HG03095 (cell line): ENCODE results near the gene RPL13A.
A peak's percentile ranks its signal among the peaks of the same experiment; 100 is the strongest.
"Not testable (repeated sequence)": the region's sequence is repeated elsewhere in the genome, so short reads cannot be mapped to it uniquely, and the experiment has no call there.

Experiments
- ATAC-seq: cut with Tn5 transposase; IDR thresholded peaks from one replicate; pipeline ENCODE4 v1.9.1; 2021; ENCODE audit warnings: moderate library complexity; ENCODE audit not compliant: unreplicated experiment

RPL13A gene

GRCh38 chr19:49455773-49456172 is 31.6 kb upstream of the RPL13A start:
- ATAC-seq = no peak

GRCh38 chr19:49456326-49456725 is 31.1 kb upstream of the RPL13A start:
- no peak for ATAC-seq

DNA sequence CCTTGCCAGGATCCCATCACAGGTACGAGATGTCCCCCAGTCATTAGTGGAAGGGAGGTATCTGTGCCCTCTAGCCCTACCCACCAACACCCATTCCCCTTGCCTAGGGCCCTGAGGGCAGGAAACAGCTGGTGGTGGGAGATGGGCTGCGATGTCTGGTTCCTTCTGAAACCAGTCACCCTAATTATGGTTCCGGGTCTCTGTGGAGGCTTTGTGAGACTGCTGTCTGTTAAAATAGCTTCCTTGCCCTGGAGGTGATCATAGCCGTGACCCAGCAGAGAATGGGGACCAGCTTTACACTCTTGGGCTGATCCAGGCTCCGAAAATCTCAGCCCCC is 28.9 kb upstream of the RPL13A start:
- ATAC-seq = no peak

DNA sequence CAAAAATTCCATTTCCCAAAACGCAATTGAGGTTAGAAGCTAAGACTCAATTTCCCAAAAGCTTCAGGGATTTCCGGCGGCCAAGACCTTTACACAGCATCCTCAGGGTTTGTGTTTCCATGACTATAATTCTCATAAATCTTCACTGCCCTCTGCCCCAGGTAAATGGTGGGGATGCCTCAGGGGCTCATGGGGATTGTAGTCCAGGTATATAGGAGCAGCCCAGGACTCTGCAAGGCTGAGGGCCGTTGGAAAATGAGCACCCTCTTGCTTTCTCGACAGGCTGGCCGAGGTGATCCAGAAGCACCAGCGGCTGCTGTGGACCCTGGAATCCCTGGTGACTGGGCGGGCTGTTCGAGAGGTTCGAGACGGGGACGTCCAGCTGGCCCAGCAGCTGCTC is 28.0 kb upstream of the RPL13A start:
- ATAC-seq = no peak

DNA sequence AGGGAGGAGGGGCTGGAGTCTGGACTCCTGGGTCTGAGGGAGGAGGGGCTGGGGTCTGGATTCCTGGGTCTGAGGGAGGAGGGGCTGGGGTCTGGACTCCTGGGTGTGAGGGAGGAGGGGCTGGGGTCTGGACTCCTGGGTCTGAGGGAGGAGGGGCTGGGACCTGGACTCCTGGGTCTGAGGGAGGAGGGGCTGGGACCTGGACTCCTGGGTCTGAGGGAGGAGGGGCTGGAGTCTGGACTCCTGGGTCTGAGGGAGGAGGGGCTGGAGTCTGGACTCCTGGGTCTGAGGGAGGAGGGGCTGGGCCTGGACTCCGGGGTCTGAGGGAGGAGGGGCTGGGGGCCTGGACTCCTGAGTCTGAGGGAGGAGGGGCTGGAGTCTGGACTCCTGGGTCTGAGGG is 26.3 kb upstream of the RPL13A start:
- not testable (repeated sequence) for ATAC-seq

DNA sequence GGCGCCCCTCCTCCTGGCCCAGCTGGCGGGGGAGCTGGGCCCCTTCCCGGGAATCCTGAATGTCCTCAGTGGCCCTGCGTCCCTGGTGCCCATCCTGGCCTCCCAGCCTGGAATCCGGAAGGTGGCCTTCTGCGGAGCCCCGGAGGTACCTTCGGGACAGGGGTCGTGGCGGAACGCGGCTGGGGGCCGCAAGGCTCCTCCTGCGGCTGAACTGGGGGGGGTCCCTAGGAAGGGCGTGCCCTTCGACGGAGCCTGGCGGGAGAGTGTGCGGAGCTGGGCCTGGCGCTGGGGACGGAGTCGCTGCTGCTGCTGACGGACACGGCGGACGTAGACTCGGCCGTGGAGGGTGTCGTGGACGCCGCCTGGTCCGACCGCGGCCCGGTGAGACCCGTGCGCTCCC is 25.8 kb upstream of the RPL13A start:
- no peak for ATAC-seq

GRCh38 chr19:49462492-49462891 is 24.9 kb upstream of the RPL13A start:
- no peak for ATAC-seq

DNA sequence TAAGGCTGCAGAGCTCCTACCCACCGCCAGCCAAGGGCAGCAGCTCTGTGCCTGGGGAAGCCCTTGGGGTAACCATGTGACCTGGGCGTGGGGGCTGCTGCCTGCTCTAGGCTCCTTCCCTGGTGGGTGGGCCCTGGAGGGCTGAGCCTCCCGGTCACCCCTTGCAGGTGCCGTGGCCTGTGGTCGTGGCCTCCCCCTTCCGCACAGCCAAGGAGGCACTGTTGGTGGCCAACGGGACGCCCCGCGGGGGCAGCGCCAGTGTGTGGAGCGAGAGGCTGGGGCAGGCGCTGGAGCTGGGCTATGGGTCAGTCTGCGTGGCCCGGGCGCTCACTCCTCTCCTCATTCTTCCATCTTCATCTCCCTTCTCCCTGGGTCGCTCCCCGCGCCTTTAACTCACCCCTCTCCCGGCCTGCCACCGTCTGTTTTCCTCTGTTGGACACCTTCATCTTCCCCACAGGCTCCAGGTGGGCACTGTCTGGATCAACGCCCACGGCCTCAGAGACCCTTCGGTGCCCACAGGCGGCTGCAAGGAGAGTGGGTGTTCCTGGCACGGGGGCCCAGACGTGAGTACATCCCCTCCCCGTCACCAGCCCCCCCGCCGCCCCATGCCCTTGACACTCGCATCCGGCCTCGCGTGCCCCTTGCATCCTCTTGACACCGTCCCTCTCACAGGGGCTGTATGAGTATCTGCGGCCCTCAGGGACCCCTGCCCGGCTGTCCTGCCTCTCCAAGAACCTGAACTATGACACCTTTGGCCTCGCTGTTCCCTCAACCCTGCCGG is 23.3 kb upstream of the RPL13A start:
- ATAC-seq = no peak

DNA sequence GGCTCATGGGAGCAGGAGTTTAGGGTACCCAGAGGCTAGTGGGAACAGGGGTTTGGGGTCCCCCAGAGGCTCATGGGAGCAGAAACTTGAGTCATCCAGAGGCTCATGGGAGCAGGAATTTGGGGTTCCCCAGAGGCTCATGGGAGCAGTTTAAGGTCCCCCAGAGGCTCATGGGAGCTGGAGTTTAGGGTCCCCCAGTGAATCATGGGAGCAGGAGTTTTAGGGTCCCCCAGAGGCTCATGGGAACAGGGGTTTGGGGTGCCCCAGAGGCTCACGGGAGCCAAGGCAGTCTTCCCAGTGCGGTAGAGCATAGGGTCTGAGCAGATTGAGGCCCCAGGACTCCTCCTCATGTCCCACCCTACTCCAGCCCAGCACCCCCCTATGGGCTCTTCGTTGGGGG is 22.0 kb upstream of the RPL13A start:
- no peak for ATAC-seq

GRCh38 chr19:49468199-49468598 is 19.2 kb upstream of the RPL13A start:
- no peak for ATAC-seq

DNA sequence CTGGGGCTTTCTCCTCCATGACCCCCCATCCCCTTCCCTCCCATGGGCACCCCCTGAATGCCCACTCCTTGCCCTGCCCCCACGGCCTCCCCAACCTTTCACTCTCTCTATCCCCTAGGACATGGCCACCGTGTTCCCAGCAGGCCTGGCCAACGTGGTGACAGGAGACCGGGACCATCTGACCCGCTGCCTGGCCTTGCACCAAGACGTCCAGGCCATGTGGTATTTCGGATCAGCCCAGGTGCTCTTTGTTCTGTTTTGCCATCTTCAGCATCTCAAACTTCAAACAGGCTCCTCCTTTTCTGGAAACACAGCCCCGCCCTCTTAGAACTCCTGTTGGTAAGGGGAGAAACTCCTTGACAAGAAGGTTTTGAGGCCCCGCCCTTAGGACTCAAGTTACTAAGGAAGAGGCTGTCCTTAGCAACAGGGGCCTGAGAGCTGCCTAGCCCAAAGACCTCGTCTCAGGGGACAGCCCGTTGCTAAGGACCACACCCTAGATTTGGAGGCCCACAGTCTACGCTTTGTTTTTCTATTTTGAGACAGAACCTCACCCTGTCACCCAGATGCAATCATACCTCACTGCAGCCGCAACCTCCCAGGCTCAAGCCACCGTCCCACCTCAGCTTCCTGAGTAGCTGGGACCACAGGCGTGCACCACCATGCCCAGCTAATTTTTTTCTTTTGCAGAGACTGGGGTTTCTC is 18.5 kb upstream of the RPL13A start:
- peak; percentile 45 for ATAC-seq

DNA sequence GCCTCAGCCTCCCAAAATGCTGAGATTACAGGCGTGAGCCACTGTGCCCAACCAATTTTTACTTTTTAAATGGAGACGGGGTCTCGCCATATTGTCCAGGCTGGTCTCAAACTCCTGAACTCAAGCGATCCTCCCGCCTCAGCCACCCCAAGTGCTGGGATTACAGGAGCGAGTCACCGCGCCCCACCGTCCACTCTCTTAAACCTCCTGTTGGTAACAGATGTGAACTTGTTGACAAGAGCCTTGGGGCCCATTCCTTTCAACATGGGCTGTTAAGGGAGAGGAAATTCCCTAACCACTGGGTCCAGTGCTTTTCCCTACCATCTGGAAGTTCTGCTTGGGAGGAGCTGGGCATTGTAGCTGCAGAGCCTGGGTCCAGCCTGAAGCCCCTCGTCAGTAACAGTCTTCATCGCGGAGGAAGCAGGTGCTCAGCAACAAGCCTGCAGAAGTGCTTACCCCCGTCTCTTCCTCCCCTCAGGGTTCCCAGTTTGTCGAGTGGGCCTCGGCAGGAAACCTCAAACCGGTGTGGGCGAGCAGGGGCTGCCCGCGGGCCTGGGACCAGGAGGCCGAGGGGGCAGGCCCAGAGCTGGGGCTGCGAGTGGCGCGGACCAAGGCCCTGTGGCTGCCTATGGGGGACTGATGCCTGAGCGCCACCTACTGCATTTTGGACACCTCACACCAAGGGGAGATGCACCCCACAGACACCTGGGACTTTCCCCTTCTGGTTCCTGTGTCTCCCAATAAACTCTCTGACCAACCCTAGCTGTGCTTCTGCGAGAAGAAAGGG is 17.4 kb upstream of the RPL13A start:
- no peak for ATAC-seq

DNA sequence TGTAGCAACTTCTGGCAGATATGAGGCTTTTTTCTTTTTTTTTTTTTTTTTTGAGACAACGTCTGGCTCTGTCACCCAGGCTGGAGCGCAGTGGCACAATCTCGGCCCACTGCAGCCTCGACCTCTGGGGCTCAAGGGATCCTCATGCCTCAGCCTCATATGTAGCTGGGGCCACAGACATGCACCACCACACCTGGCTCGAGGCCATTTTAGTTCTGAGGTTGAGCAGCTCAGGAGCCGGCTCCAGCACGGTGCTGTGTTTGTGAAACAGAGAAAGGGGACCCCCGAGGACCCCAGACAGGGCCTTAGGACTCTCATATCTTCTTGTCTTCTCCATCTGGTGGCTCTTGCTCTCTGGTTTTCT is 16.8 kb upstream of the RPL13A start:
- ATAC-seq = no peak

DNA sequence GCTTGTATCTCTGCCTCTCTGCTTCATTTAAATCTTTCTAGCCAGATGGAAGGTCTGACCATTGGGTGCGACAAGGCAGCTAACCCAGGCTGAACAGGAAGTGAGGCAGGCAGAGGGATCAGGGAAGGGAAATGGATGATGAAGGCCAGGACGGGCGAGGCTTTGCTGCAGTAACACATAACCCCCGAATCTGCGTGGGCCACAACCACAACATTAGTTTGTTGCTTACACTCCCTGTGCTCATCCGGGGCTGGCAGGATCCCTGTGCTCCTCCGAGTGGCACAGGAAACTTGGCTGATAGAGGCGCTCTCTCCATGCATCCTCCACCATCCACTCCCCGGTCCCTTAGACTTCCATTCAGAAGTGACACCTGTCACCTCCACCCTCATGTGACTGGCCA is 14.5 kb upstream of the RPL13A start:
- no peak for ATAC-seq

GRCh38 chr19:49473501-49473867 is 13.9 kb upstream of the RPL13A start:
- not testable (repeated sequence) for ATAC-seq

DNA sequence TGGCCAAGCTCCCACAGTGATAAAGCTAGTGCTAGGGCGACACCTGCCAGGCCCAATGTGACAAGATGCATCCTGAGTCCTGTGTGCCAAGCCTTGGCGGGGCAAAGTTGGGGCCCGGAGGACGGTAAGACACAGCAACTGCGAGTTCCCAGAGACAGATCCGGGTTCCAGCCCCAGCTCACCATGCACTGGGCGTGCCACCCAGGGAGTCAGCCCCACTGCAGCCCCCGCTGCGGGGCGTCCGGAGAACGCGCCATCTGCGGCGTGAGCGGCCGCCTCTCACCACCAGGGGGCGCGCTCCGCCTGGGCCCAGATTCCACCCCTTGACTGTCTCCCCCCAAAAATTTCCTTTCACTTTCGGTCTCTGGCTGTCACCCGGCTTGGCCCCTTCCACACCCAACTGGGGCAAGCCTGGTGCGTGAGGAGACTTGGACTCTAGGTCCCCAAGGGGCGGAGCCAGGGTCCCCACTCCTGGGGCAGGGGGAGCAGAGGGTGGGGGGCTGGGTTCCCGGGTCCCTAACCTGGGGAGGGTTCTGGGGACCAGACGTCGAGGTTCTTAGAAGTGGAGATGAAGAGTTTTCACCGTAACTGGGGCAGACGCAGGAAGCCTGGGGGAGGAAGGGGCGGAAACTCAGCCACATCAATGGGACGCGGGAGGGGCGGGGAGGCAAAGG is 13.4 kb upstream of the RPL13A start, which contains the start of gene FLT3LG:
TSS of gene FLT3LG (plus strand) at position 348 of the 674 bp plus-strand sequence. CDS start 425 bp downstream, outside the sequence.
- ATAC-seq = peak; percentile 49

DNA sequence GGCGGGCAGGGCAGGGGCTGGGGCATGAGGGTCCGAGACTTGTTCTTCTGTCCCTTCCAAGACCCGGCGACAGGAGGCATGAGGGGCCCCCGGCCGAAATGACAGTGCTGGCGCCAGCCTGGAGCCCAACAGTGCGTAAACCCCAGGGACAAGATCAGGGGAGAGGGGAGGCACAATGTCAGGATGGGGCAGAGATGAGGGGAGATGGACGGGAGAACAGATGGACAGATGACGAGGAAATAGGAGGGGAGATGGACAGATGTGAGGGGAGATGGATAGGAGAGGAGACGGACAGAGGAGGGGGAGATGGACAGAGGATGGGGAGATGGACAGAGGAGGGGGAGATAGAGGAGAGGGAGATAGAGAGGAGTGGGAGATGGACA is 12.9 kb upstream of the RPL13A start:
- no peak for ATAC-seq

GRCh38 chr19:49475191-49475917 is 12.1 kb upstream of the RPL13A start:
- ATAC-seq = no peak

- no peak for ATAC-seq
Measured at GRCh38 chr19:49475995-49476880, 11.2 kb upstream of the RPL13A start.
